GM18505 (cell line): ENCODE measurements around the gene FAHD2A.
A peak's percentile ranks its signal among the peaks of the same experiment; 100 is the strongest.

Experiments
- ATAC-seq: cut with Tn5 transposase; IDR thresholded peaks from one replicate; pipeline ENCODE4 v1.9.1; 2021; ENCODE audit not compliant: unreplicated experiment
- POLR2A ChIP-seq: IDR thresholded peaks from 4 replicates; pipeline ENCODE4 v1.6.1; 2011; ENCODE audit warnings: borderline replicate concordance; ENCODE audit not compliant: insufficient read depth, insufficient read length; ENCODE audit errors: extremely low read depth

The FAHD2A gene

GRCh38 chr2:95381212-95382191, 21.0 kb upstream of the FAHD2A start:
- TF ChIP-seq POLR2A, result no peak
- ATAC-seq, result no peak

- ATAC-seq, result no peak
- no peak for TF ChIP-seq POLR2A
Measured at GRCh38 chr2:95382192-95382591, 20.3 kb upstream of the FAHD2A start.

GRCh38 chr2:95382686-95383634, 19.5 kb upstream of the FAHD2A start:
- no peak for ATAC-seq
- TF ChIP-seq POLR2A, result no peak

- no peak for TF ChIP-seq POLR2A
- no peak for ATAC-seq
Measured at GRCh38 chr2:95383635-95384027, 18.9 kb upstream of the FAHD2A start.

GRCh38 chr2:95384854-95385569, 17.5 kb upstream of the FAHD2A start:
- ATAC-seq, result no peak
- TF ChIP-seq POLR2A, result no peak

DNA sequence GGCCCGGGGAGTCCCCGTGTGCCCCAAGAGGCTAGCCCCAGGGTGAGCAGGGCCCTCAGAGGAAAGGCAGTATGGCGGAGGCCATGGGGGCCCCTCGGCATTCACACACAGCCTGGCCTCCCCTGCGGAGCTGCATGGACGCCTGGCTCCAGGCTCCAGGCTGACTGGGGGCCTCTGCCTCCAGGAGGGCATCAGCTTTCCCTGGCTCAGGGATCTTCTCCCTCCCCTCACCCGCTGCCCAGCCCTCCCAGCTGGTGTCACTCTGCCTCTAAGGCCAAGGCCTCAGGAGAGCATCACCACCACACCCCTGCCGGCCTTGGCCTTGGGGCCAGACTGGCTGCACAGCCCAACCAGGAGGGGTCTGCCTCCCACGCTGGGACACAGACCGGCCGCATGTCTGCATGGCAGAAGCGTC, 16.9 kb upstream of the FAHD2A start:
- no peak for ATAC-seq

GRCh38 chr2:95386031-95386430, 16.5 kb upstream of the FAHD2A start:
- TF ChIP-seq POLR2A, result no peak
- ATAC-seq, result no peak

More for the DNA sequence above, 16.9 kb upstream of the FAHD2A start:
- TF ChIP-seq POLR2A, result no peak

DNA sequence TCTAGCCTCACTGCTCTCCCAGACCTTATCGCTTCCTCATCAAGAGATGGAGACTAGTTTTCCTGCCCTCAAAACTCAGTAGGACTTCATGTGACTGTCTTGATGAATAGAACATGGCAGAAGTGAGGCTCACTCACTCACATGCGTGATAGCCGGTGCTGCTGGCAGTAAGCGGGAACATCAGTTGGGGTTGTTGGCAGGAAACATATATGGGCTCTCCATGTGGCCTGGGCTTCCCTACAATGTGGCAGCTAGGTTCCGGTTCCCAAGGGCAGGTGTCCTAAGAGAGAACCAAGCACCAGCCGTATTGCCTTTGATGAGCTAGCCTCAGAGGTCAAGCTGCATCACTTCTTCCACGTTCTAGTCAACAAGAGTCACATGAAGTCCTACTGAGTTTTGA, 15.2 kb upstream of the FAHD2A start:
- ATAC-seq, result no peak
- TF ChIP-seq POLR2A, result no peak

- no peak for TF ChIP-seq POLR2A
Measured at GRCh38 chr2:95388091-95388692, 14.3 kb upstream of the FAHD2A start.

GRCh38 chr2:95388856-95389244, 13.7 kb upstream of the FAHD2A start:
- no peak for TF ChIP-seq POLR2A
- ATAC-seq, result peak; percentile 15

More at GRCh38 chr2:95388091-95388692, 14.3 kb upstream of the FAHD2A start:
- no peak for ATAC-seq

DNA sequence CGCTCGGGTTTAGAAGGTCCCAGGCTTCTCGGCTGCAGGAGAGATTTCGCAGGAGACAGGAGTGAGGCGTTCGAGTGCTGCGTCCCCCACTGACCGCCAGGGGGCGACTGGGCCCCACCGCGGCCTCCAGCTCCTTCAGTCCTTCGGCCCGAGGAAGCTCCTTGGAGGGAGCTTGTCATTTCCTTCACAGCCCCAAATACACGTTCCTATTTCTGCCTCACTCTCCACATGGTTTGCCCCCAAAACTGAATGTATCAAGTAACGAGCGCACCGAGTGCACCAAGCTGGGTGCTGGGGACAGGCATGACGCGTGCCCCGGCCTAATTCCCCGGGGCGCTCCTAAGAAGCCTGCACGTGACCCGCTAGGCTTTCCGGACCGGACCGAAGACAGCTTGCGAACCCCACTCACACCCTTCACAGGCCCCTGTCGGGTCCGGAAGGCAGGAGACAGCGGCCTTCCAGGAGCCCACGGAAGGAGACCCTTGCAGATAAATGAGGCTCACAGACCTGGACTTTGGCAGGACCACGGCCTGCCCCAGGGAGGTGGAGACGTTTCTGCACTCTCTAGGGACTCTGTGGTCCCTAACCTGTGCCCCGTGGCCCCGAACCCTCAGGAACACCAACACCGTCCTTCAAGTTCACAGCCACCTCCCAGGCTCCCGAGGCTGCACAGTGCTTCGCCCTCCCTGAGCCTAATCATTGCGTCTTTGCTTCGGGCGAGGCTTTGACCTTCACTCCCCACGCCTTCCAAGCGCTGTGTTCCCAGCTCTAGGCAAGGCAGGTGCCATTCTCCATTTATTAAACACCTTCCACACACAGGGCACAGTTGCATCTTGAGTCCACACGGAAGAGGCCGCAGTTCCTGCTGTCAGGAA, 13.0 kb upstream of the FAHD2A start:
- peak; percentile 73 for ATAC-seq
- TF ChIP-seq POLR2A, result no peak
